HepG2 (cell line): Measurements from ENCODE around the gene PCGF5. TPM values are rescaled to one million over a fixed set of nuclear protein-coding genes. Genes with fewer than 3 reads are reported as not detected.

Source experiments
- ATAC-seq: fragments of 200-7000 bp; cut with Tn5 transposase; 3 replicates; pipeline ENCODE4 v1.9.1; 2020; ENCODE audit warnings: mild to moderate bottlenecking, moderate library complexity
- BruUV-seq: library from RNA; stranded (reverse); fragments of 400-500 nt; replicated peaks from 2 replicates; lab custom pipeline; 2021; lab: Mats Ljungman, UMichigan
- CTCF ChIA-PET: fragments of 300-600 bp; formaldehyde crosslinking; extraction: SDS; loops from one replicate; lab custom pipeline; 2021; ENCODE audit warnings: low total read pairs, inconsistent platforms, low intra/inter-chr PET ratio; lab: Yijun Ruan, JAX
- POLR2A ChIA-PET: fragments of 350-600 bp; sonication (Branson Sonifier 250); formaldehyde crosslinking; loops from one replicate; lab custom pipeline; 2020; ENCODE audit warnings: antibody characterized with exemption, inconsistent platforms; lab: Yijun Ruan, JAX
- DNase-seq: peaks from one replicate; pipeline ENCODE4 v3.0.0-alpha.2; 2015; ENCODE audit warnings: low spot score
- FAIRE-seq: peaks from 3 replicates; lab custom pipeline; 2011; peaks lifted over from hg19 to GRCh38; lab: Jason Lieb, UNC
- H2AFZ ChIP-seq: one replicate; pipeline ENCODE4 v1.6.1; 2011; ENCODE audit warnings: low read length, inconsistent platforms
- H3K27ac ChIP-seq: fragments of 300-600 bp; 3 replicates; pipeline ENCODE4 v1.8.0; 2011; ENCODE audit warnings: mixed run types, mild to moderate bottlenecking, mixed read lengths, low read length, inconsistent platforms; ENCODE audit not compliant: insufficient read depth; ENCODE audit errors: extremely low read length
- H3K27me3 ChIP-seq, 2 experiments: fragments of 200-600 bp in 1 of 2; 2 replicates in 1 of 2; 3 replicates in 1 of 2; pipeline versions ENCODE4 v1.6.0 to v1.8.0; 2011; ENCODE audit warnings: low read length in 2 of 2, mild to moderate bottlenecking in 2 of 2, moderate library complexity in 2 of 2, inconsistent platforms in 1 of 2; ENCODE audit not compliant: insufficient read depth in 2 of 2, control insufficient read depth in 1 of 2
- H3K36me3 ChIP-seq, 2 experiments: fragments of 200-600 bp in 1 of 2; replicated peaks in 1 of 2; 2 replicates in 1 of 2; 3 replicates in 1 of 2; pipeline versions ENCODE4 v1.5.1 to v1.8.0; 2011; ENCODE audit warnings: low read length in 2 of 2, inconsistent platforms in 1 of 2; ENCODE audit not compliant: insufficient read depth in 2 of 2, control insufficient read depth in 1 of 2
- H3K4me1 ChIP-seq: 2 replicates; pipeline ENCODE4 v1.5.1; 2012; ENCODE audit warnings: low read length, inconsistent platforms; ENCODE audit not compliant: insufficient read depth
- H3K4me2 ChIP-seq: 2 replicates; pipeline ENCODE4 v1.6.0; 2011; ENCODE audit warnings: low read depth, low read length, inconsistent platforms
- H3K4me3 ChIP-seq, 3 experiments: fragments of 200-600 bp in 1 of 3; sonication (generic), shearing (Covaris generic) in 1 of 3; replicated peaks in 1 of 3; 2 replicates each; pipeline ENCODE4 v1.5.1; 2011 to 2016; ENCODE audit warnings: low read length in 3 of 3, inconsistent platforms in 2 of 3, low read depth in 2 of 3, mild to moderate bottlenecking in 2 of 3, control low read depth in 1 of 3, mixed read lengths in 1 of 3; ENCODE audit not compliant: insufficient read depth in 1 of 3
- H3K79me2 ChIP-seq: one replicate; pipeline ENCODE4 v1.6.1; 2011; ENCODE audit warnings: low read length, inconsistent platforms; ENCODE audit not compliant: insufficient read depth
- H3K9ac ChIP-seq: 2 replicates; pipeline ENCODE4 v1.6.0; 2011; ENCODE audit warnings: mild to moderate bottlenecking, low read depth, low read length, inconsistent platforms; ENCODE audit not compliant: insufficient read depth
- H3K9me3 ChIP-seq: 2 replicates; pipeline ENCODE4 v1.5.1; 2012; ENCODE audit warnings: mild to moderate bottlenecking, low read length
- H4K20me1 ChIP-seq: 2 replicates; pipeline ENCODE4 v1.6.0; 2011; ENCODE audit warnings: inconsistent platforms, mild to moderate bottlenecking, low read length, moderate library complexity; ENCODE audit not compliant: insufficient read depth
- BCL6 ChIP-seq: IDR thresholded peaks from 2 replicates; pipeline ENCODE4 v1.6.1; 2016; ENCODE audit warnings: missing genetic modification reagents, missing compliant biosample characterization
- RXRB ChIP-seq: IDR thresholded peaks from 2 replicates; pipeline ENCODE4 v1.6.1; 2016; ENCODE audit warnings: borderline replicate concordance, missing genetic modification reagents, missing compliant biosample characterization
- SRY ChIP-seq: sonication (generic); formaldehyde crosslinking; IDR thresholded peaks from 2 replicates; pipeline ENCODE4 v1.8.0; 2022; ENCODE audit warnings: mild to moderate bottlenecking, missing genetic modification reagents
- TMF1 ChIP-seq: sonication (generic); formaldehyde crosslinking; IDR thresholded peaks from 2 replicates; pipeline ENCODE4 v1.8.1; 2022; ENCODE audit warnings: low read depth, missing genetic modification reagents
- ZFP36 ChIP-seq: fragments of 150-350 bp; IDR thresholded peaks from 2 replicates; pipeline ENCODE4 v1.6.1; 2018; ENCODE audit warnings: borderline replicate concordance, low read length, low read depth; ENCODE audit not compliant: partially characterized antibody
- ZNF547 ChIP-seq: sonication (generic); formaldehyde crosslinking; IDR thresholded peaks from 2 replicates; pipeline ENCODE4 v1.5.1; 2020; ENCODE audit warnings: mild to moderate bottlenecking, missing genetic modification reagents
- in situ Hi-C: cut with HindIII; loops from 2 replicates; pipeline ENCODE4 v1.10.0; 2017; ENCODE audit warnings: low pct_unique_long_range_greater_than_20kb; ENCODE audit not compliant: extremely low pct_ligation_motif_present
- intact Hi-C: fragments of 100-400 bp; cut with micrococcal nuclease; formaldehyde crosslinking; loops from one replicate; pipeline ENCODE4 v1.10.0; 2022; ENCODE audit not compliant: unreplicated experiment
- polyA plus RNA-seq, 8 experiments: library from polyadenylated mRNA; depleted of rRNA in 3 of 8; stranded (reverse) in 7 of 8; unstranded in 1 of 8; fragments of >200 nt; fragmentation: Illumina TruSeq in 4 of 8; extraction: Trizol in 4 of 8; gene quantifications; 2 replicates each; pipeline versions ENCODE4 v1.2.1 to v1.2.3, GENCODE V29; 2011 to 2016; ENCODE audit warnings: low read depth in 4 of 8, missing spikeins in 1 of 8, mixed read lengths in 1 of 8; ENCODE audit not compliant: insufficient read depth in 1 of 8
- total RNA-seq, 5 experiments: library from RNA; depleted of rRNA; stranded (reverse); fragments of >200 nt; fragmentation: Illumina TruSeq; extraction: Trizol; gene quantifications; 2 replicates each; pipeline ENCODE4 v1.2.3, GENCODE V29; 2016; ENCODE audit warnings: low read depth in 1 of 5
- TF ChIP-seq, protein P1 (sequence below): sonication (generic); formaldehyde crosslinking; IDR thresholded peaks from 2 replicates; pipeline ENCODE4 v1.4.0; 2020; ENCODE audit warnings: missing genetic modification reagents
- TF ChIP-seq, protein P2 (sequence below), 2 experiments: fragments of 450-650 bp in 1 of 2; sonication (generic) in 1 of 2; formaldehyde crosslinking; IDR thresholded peaks; 2 replicates each; pipeline versions ENCODE4 v1.5.0 to v1.8.0; 2020 to 2022; ENCODE audit warnings: mild to moderate bottlenecking in 1 of 2, missing genetic modification reagents in 1 of 2
- TF ChIP-seq, protein P3 (sequence below): sonication (generic); formaldehyde crosslinking; IDR thresholded peaks from 2 replicates; pipeline ENCODE4 v1.8.0; 2022; ENCODE audit warnings: mild to moderate bottlenecking, missing genetic modification reagents

PCGF5 gene
- total and polyA plus RNA-seq, 2 of the 13 experiments (the other 11 are each of a cell fraction or from before 2014, with no cell fraction given), result 61.3 to 138 TPM

DNA sequence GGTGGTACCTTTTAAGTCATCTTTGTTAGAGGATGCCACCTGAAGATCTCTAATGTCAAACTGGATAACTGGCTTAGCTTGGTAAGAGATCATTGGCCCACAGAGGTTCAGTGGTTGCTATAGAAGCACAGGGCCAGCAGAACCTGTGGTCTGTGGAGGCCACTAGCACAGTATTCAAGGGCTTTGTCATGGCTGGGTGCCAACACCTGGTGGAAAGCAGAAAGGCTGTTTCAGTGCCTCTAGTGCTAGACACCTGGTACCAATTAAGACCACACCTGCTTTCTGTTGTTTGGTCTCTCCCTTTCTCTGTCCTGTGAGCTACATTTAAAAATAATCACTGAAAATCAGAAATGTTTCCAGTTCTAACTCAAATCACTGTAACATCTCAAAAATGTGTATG, 10.0 kb upstream of the PCGF5 start:
- Histone ChIP-seq H3K79me2 (peaks cover 41% of the 10 kb centered on the region), H3K36me3 (no peaks in the 10 kb centered on the region), H2AFZ (no peak overlapping the region), H3K9me3 (no peaks in the 10 kb centered on the region), H3K9ac (no peak overlapping the region), H3K4me1 (peaks cover 55% of the 10 kb centered on the region), H4K20me1 (no peaks in the 10 kb centered on the region; the same call in 1 of the 2 replicates), H3K4me3 (no peak overlapping the region), H3K4me2 (no peak overlapping the region), H3K27ac (no peak overlapping the region), H3K27me3 (no peaks in the 10 kb centered on the region)
- DNase-seq (peak; percentile 42), ATAC-seq (peak; percentile 62), FAIRE-seq (no peak)
- intact Hi-C loops, result no loop called here
- no peak for TF ChIP-seq SRY (CRISPR knock-in tag)
- TF ChIP-seq TMF1 (CRISPR knock-in tag), result no peak
- no peak for TF ChIP-seq ZFP36
- TF ChIP-seq, protein P1, sequence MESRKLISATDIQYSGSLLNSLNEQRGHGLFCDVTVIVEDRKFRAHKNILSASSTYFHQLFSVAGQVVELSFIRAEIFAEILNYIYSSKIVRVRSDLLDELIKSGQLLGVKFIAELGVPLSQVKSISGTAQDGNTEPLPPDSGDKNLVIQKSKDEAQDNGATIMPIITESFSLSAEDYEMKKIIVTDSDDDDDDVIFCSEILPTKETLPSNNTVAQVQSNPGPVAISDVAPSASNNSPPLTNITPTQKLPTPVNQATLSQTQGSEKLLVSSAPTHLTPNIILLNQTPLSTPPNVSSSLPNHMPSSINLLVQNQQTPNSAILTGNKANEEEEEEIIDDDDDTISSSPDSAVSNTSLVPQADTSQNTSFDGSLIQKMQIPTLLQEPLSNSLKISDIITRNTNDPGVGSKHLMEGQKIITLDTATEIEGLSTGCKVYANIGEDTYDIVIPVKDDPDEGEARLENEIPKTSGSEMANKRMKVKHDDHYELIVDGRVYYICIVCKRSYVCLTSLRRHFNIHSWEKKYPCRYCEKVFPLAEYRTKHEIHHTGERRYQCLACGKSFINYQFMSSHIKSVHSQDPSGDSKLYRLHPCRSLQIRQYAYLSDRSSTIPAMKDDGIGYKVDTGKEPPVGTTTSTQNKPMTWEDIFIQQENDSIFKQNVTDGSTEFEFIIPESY (CRISPR knock-in tag), result no peak
- no peak for TF ChIP-seq ZNF547 (CRISPR knock-in tag)
- TF ChIP-seq, protein P2, sequence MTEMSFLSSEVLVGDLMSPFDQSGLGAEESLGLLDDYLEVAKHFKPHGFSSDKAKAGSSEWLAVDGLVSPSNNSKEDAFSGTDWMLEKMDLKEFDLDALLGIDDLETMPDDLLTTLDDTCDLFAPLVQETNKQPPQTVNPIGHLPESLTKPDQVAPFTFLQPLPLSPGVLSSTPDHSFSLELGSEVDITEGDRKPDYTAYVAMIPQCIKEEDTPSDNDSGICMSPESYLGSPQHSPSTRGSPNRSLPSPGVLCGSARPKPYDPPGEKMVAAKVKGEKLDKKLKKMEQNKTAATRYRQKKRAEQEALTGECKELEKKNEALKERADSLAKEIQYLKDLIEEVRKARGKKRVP (CRISPR knock-in tag; IDR thresholded peaks at IDR 0.05), result no peak
- TF ChIP-seq RXRB (CRISPR knock-in tag), result no peak
- TF ChIP-seq, protein P3, sequence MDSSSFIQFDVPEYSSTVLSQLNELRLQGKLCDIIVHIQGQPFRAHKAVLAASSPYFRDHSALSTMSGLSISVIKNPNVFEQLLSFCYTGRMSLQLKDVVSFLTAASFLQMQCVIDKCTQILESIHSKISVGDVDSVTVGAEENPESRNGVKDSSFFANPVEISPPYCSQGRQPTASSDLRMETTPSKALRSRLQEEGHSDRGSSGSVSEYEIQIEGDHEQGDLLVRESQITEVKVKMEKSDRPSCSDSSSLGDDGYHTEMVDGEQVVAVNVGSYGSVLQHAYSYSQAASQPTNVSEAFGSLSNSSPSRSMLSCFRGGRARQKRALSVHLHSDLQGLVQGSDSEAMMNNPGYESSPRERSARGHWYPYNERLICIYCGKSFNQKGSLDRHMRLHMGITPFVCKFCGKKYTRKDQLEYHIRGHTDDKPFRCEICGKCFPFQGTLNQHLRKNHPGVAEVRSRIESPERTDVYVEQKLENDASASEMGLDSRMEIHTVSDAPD (CRISPR knock-in tag), result no peak
- TF ChIP-seq BCL6 (CRISPR knock-in tag), result no peak
- POLR2A ChIA-PET, result interaction anchor here (1.2 kb wide), 1 partner anchor 10 kb away, joined by 3 read pairs; the partner anchor contains the start of gene PCGF5
- CTCF ChIA-PET, result no interaction called here
- in situ Hi-C loops, result no loop called here
- BruUV-seq, result no TSS peak
